Lower leg skin (tissue), 3 donors: ENCODE measurements around the gene UBAC2.

Source experiments
- POLR2A ChIP-seq, 2 donors: fragments of 450-650 bp; IDR thresholded peaks; one replicate each; pipeline ENCODE4 v1.6.1; 2016 to 2017; ENCODE audit warnings: antibody characterized with exemption in 2 of 2, mild to moderate bottlenecking in 1 of 2, moderate library complexity in 1 of 2
- TF ChIP-seq, protein P1 (sequence below), 3 donors: fragments of 450-650 bp; IDR thresholded peaks; one replicate each; pipeline ENCODE4 v1.5.1; 2016; ENCODE audit warnings: antibody characterized with exemption in 3 of 3, mild to moderate bottlenecking in 3 of 3, moderate library complexity in 2 of 3

DNA sequence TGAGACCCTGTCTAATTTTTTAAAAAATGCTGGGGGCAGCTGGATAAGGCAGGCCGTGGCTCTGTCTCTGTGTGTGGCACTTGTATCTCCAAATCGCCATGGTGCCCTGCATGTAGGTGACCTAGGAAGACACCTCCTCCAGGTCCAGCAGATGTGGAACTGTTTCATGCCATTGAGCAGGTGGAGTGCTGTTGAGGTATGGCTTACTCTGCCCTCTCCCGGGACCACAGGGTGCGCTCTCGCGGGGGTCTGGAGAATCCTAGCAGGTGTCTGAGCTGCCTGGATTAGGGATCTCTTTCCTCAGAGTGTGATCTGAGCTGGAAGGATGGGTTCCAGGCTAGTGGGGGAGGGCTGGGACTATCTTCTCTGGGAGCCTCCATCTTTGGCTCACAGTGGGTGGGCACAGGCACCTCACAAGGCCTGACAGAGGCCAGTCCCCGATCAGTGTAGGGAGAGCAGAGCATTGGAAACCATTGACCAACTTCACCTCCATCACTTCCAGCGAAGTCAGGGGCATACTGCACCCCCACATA is 233.0 kb downstream of the UBAC2 start:
- TF ChIP-seq, protein P1, sequence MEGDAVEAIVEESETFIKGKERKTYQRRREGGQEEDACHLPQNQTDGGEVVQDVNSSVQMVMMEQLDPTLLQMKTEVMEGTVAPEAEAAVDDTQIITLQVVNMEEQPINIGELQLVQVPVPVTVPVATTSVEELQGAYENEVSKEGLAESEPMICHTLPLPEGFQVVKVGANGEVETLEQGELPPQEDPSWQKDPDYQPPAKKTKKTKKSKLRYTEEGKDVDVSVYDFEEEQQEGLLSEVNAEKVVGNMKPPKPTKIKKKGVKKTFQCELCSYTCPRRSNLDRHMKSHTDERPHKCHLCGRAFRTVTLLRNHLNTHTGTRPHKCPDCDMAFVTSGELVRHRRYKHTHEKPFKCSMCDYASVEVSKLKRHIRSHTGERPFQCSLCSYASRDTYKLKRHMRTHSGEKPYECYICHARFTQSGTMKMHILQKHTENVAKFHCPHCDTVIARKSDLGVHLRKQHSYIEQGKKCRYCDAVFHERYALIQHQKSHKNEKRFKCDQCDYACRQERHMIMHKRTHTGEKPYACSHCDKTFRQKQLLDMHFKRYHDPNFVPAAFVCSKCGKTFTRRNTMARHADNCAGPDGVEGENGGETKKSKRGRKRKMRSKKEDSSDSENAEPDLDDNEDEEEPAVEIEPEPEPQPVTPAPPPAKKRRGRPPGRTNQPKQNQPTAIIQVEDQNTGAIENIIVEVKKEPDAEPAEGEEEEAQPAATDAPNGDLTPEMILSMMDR (IDR thresholded peaks at IDR 0.05) = no peak
- TF ChIP-seq POLR2A (IDR thresholded peaks at IDR 0.05) = no peak
